Subcutaneous abdominal adipose tissue (tissue), 5 donors: ENCODE results near the gene BAZ2A.
A peak's percentile ranks its signal among the peaks of the same experiment; 100 is the strongest.

Source experiments
- H3K27ac ChIP-seq: one replicate; pipeline ENCODE4 v1.7.0; 2013; ENCODE audit warnings: low read depth, mild to moderate bottlenecking, inconsistent platforms, low read length, moderate library complexity
- H3K27me3 ChIP-seq, 5 donors: one replicate each; pipeline ENCODE4 v1.7.0; 2013; ENCODE audit warnings: low read length in 5 of 5, inconsistent platforms in 1 of 5; ENCODE audit not compliant: control insufficient read depth in 5 of 5, insufficient read depth in 4 of 5
- H3K36me3 ChIP-seq, 5 donors: one replicate each; pipeline ENCODE4 v1.7.0; 2013; ENCODE audit warnings: low read length in 5 of 5; ENCODE audit not compliant: control insufficient read depth in 5 of 5, insufficient read depth in 5 of 5
- H3K4me1 ChIP-seq, 5 donors: one replicate each; pipeline ENCODE4 v1.7.0; 2013; ENCODE audit warnings: low read length in 5 of 5, mild to moderate bottlenecking in 3 of 5, moderate library complexity in 1 of 5; ENCODE audit not compliant: control insufficient read depth in 5 of 5, insufficient read depth in 5 of 5
- H3K4me3 ChIP-seq, 5 donors: one replicate each; pipeline ENCODE4 v1.7.0; 2013; ENCODE audit warnings: low read length in 5 of 5, low read depth in 1 of 5
- H3K9ac ChIP-seq, 5 donors: one replicate each; pipeline ENCODE4 v1.7.0; 2013; ENCODE audit warnings: low read length in 5 of 5, mild to moderate bottlenecking in 4 of 5, moderate library complexity in 3 of 5
- H3K9me3 ChIP-seq, 5 donors: one replicate each; pipeline ENCODE4 v1.7.0; 2013; ENCODE audit warnings: low read length in 5 of 5; ENCODE audit not compliant: control insufficient read depth in 5 of 5
- donor health status: healthy.
- donor health status: healthy.
- donor health status: healthy.
- donor health status: healthy.
- donor health status: healthy.

BAZ2A gene

GRCh38 chr12:56628671-56629458, 1.3 kb downstream of the BAZ2A start:
- H3K36me3 ChIP-seq, result peaks cover 0 to 10% (median 3%) of the 10 kb centered on the region in 5 donors
- H3K27ac ChIP-seq, result peak overlapping the region; percentile 99
- no peaks in the 10 kb centered on the region for H3K27me3 ChIP-seq
- peaks cover 11 to 60% (median 52%) of the 10 kb centered on the region in 5 donors for H3K4me1 ChIP-seq
- H3K9me3 ChIP-seq, result no peaks in the 10 kb centered on the region
- peak overlapping the region; percentile 95 to 99 (median 98) for H3K9ac ChIP-seq
- peak overlapping the region; percentile 94 to 96 (median 94) for H3K4me3 ChIP-seq

GRCh38 chr12:56626701-56627100, 3.4 kb downstream of the BAZ2A start:
- Histone ChIP-seq H3K27ac (peak overlapping the region; percentile 55), H3K27me3 (no peaks in the 10 kb centered on the region), H3K4me3 (no peak overlapping the region), H3K9ac (no peak overlapping the region), H3K9me3 (no peaks in the 10 kb centered on the region), H3K4me1 (peaks cover 7 to 47% (median 42%) of the 10 kb centered on the region in 5 donors), H3K36me3 (peaks cover 0 to 13% (median 6%) of the 10 kb centered on the region in 5 donors)

- no peak overlapping the region for H3K4me3 ChIP-seq
- no peaks in the 10 kb centered on the region for H3K9me3 ChIP-seq
- H3K9ac ChIP-seq, result peak overlapping the region in 1 of 5 donors; percentile 20
- H3K36me3 ChIP-seq, result peaks cover 15 to 39% (median 18%) of the 10 kb centered on the region in 5 donors
- H3K27me3 ChIP-seq, result no peaks in the 10 kb centered on the region
- no peak overlapping the region for H3K27ac ChIP-seq
- peaks cover 2 to 35% (median 25%) of the 10 kb centered on the region in 5 donors for H3K4me1 ChIP-seq
Measured at GRCh38 chr12:56622535-56622934, 7.6 kb downstream of the BAZ2A start.

GRCh38 chr12:56616925-56617324, 13.2 kb downstream of the BAZ2A start:
- Histone ChIP-seq H3K4me3 (no peak overlapping the region), H3K27ac (no peak overlapping the region), H3K27me3 (no peaks in the 10 kb centered on the region), H3K4me1 (peaks cover 0 to 12% (median 9%) of the 10 kb centered on the region in 5 donors), H3K36me3 (peaks cover 35 to 83% (median 69%) of the 10 kb centered on the region in 5 donors), H3K9me3 (no peaks in the 10 kb centered on the region), H3K9ac (no peak overlapping the region)

GRCh38 chr12:56616244-56616643, 13.9 kb downstream of the BAZ2A start:
- Histone ChIP-seq H3K27ac (no peak overlapping the region), H3K9me3 (no peaks in the 10 kb centered on the region), H3K9ac (no peak overlapping the region), H3K27me3 (no peaks in the 10 kb centered on the region), H3K4me3 (no peak overlapping the region), H3K4me1 (peaks cover 0 to 11% (median 6%) of the 10 kb centered on the region in 5 donors), H3K36me3 (peaks cover 37 to 86% (median 76%) of the 10 kb centered on the region in 5 donors)

- H3K4me3 ChIP-seq, result no peak overlapping the region
- H3K9me3 ChIP-seq, result no peaks in the 10 kb centered on the region
- H3K36me3 ChIP-seq, result peaks cover 39 to 88% (median 82%) of the 10 kb centered on the region in 5 donors
- H3K9ac ChIP-seq, result no peak overlapping the region
- H3K27ac ChIP-seq, result no peak overlapping the region
- no peaks in the 10 kb centered on the region for H3K27me3 ChIP-seq
- H3K4me1 ChIP-seq, result peaks cover 0 to 3% (median 0%) of the 10 kb centered on the region in 5 donors
Measured at GRCh38 chr12:56614627-56615026, 15.5 kb downstream of the BAZ2A start.

- Histone ChIP-seq H3K9ac (no peak overlapping the region), H3K36me3 (peaks cover 26 to 93% (median 90%) of the 10 kb centered on the region in 5 donors), H3K27me3 (no peaks in the 10 kb centered on the region), H3K4me1 (no peaks in the 10 kb centered on the region), H3K27ac (no peak overlapping the region), H3K4me3 (no peak overlapping the region), H3K9me3 (no peaks in the 10 kb centered on the region)
Measured at GRCh38 chr12:56604355-56604754, 25.8 kb downstream of the BAZ2A start.

GRCh38 chr12:56602239-56602638, 27.9 kb downstream of the BAZ2A start:
- Histone ChIP-seq H3K4me3 (no peak overlapping the region), H3K36me3 (peaks cover 26 to 100% (median 99%) of the 10 kb centered on the region in 5 donors), H3K4me1 (no peaks in the 10 kb centered on the region), H3K9ac (no peak overlapping the region), H3K27me3 (no peaks in the 10 kb centered on the region), H3K27ac (no peak overlapping the region), H3K9me3 (no peaks in the 10 kb centered on the region)

- Histone ChIP-seq H3K4me1 (no peaks in the 10 kb centered on the region), H3K27ac (no peak overlapping the region), H3K27me3 (no peaks in the 10 kb centered on the region), H3K36me3 (peaks cover 22 to 100% (median 99%) of the 10 kb centered on the region in 5 donors), H3K9me3 (no peaks in the 10 kb centered on the region), H3K9ac (no peak overlapping the region), H3K4me3 (no peak overlapping the region)
Measured at GRCh38 chr12:56601503-56601902, 28.6 kb downstream of the BAZ2A start.

- Histone ChIP-seq H3K27me3 (no peaks in the 10 kb centered on the region), H3K9me3 (no peaks in the 10 kb centered on the region), H3K36me3 (peaks cover 15 to 97% (median 94%) of the 10 kb centered on the region in 5 donors), H3K27ac (no peak overlapping the region), H3K4me3 (no peak overlapping the region), H3K9ac (no peak overlapping the region), H3K4me1 (no peaks in the 10 kb centered on the region)
Measured at GRCh38 chr12:56600753-56601152, 29.4 kb downstream of the BAZ2A start.
